Measurements from ENCODE around the gene HTD2. TPM values are rescaled to one million over a fixed set of nuclear protein-coding genes. Genes with fewer than 3 reads are reported as not detected.

Gene HTD2
- total and polyA plus RNA-seq, 2 of the 4 experiments (the other 2 are of a cell fraction): 6.4 to 13.3 TPM

- no peak overlapping the region for H3K27ac ChIP-seq (ENCODE audit: insufficient read depth, low read length)
- H2BK20ac ChIP-seq (ENCODE audit: low read depth, low read length): no peak overlapping the region
- peaks cover 25% of the 10 kb centered on the region for H3K9me1 ChIP-seq (ENCODE audit: insufficient read depth, low read length)
- no peak overlapping the region for H2BK15ac ChIP-seq (ENCODE audit: low read depth, low read length)
- CTCF ChIA-PET: interaction anchor here (1.2 kb wide), 1 partner anchor 9 kb away, joined by 4 read pairs; no protein-coding TSS in a partner anchor
- TF ChIP-seq BHLHE40 (IDR thresholded peaks at IDR 0.05; ENCODE audit: low read depth, low read length) (no peak), POLR2A (IDR thresholded peaks at IDR 0.05; ENCODE audit: low read depth, low read length) (no peak), NFE2L2 (IDR thresholded peaks at IDR 0.05; ENCODE audit: low read depth, low read length) (no peak), CEBPB (IDR thresholded peaks at IDR 0.05; ENCODE audit: low read depth, low read length) (no peak), USF2 (IDR thresholded peaks at IDR 0.05; ENCODE audit: low read depth, low read length) (no peak), ELK1 (IDR thresholded peaks at IDR 0.05; ENCODE audit: borderline replicate concordance, low read depth, low read length) (no peak)
- H3K4me2 ChIP-seq (ENCODE audit: low read depth, low read length): no peak overlapping the region
- ATAC-seq (ENCODE audit: low read depth): no peak
- POLR2A ChIA-PET (ENCODE audit: unreplicated experiment): no interaction called here
- no peak overlapping the region for H4K91ac ChIP-seq (ENCODE audit: insufficient read depth, low read depth, low read length)
- H4K20me1 ChIP-seq (ENCODE audit: insufficient read depth, low read length): peaks cover 21% of the 10 kb centered on the region; the same call in 1 of the 2 replicates
- 100% methylated on average over 1 of the region's 4 CpGs; no CpG with 5 or more reads in 1 of the 2 experiments for WGBS, 2 experiments (ENCODE audit: extremely low coverage in 2 of 2, insufficient read length in 1 of 2)
- H2BK120ac ChIP-seq (ENCODE audit: low read depth, low read length): no peak overlapping the region
- DNase-seq: no peak
- in situ Hi-C loops (cut with MboI; ENCODE audit: low sequenced_read_pairs) (no loop called here), dilution Hi-C loops (cut with HindIII; ENCODE audit: low sequenced_read_pairs, unreplicated experiment) (no loop called here), intact Hi-C loops (cut with micrococcal nuclease) (no loop called here)
- H2AK5ac ChIP-seq (ENCODE audit: low read depth, low read length): no peak overlapping the region
- no peaks in the 10 kb centered on the region for H3K9me3 ChIP-seq (ENCODE audit: control insufficient read depth, insufficient read depth, low read length)
- H2AK9ac ChIP-seq (replicated peaks; ENCODE audit: low read depth, low read length, poor library complexity): no peak overlapping the region
- no TSS peak for BruUV-seq (replicated peaks)
- H3K23ac ChIP-seq (ENCODE audit: low read depth, low read length): no peak overlapping the region
- H3K79me1 ChIP-seq (ENCODE audit: low read depth in 1 of 2, low read length in 2 of 2): peaks cover 47 to 70% of the 10 kb centered on the region in 2 experiments
- no peak overlapping the region for H4K8ac ChIP-seq (ENCODE audit: low read depth in 2 of 2, low read length in 2 of 2)
- no peak overlapping the region for H4K5ac ChIP-seq (ENCODE audit: low read depth, low read length)
- H3K4me3 ChIP-seq (ENCODE audit: insufficient read depth, low read depth, low read length): no peak overlapping the region
- H3K14ac ChIP-seq (replicated peaks; ENCODE audit: low read depth, low read length): no peak overlapping the region
- no peaks in the 10 kb centered on the region for H3K27me3 ChIP-seq (ENCODE audit: control insufficient read depth, insufficient read depth, low read length)
- peaks cover 9% of the 10 kb centered on the region; the same call in 1 of the 2 replicates for H3K36me3 ChIP-seq (ENCODE audit: control insufficient read depth, insufficient read depth, low read length)
- no peak overlapping the region for H2AFZ ChIP-seq (replicated peaks; ENCODE audit: low read length, poor library complexity)
- H3K56ac ChIP-seq (ENCODE audit: extremely low read depth, insufficient read depth, low read length): no peak overlapping the region
- no peak overlapping the region for H3K18ac ChIP-seq (ENCODE audit: low read depth, low read length)
- H3K4ac ChIP-seq (ENCODE audit: low read depth, low read length): no peak overlapping the region
- no peak overlapping the region for H3K9ac ChIP-seq (ENCODE audit: low read depth, low read length)
- peaks cover 16% of the 10 kb centered on the region for H3K4me1 ChIP-seq (ENCODE audit: control insufficient read depth, insufficient read depth, low read length)
- no peak overlapping the region for H2BK5ac ChIP-seq (ENCODE audit: low read depth, low read length, poor library complexity, severe bottlenecking)
Observed at GRCh38 chr3:58345457-58345856, 39.1 kb downstream of the HTD2 start.

All from IMR-90 (cell line).